Measurements from ENCODE around the gene SMIM12.

- no peak for TF ChIP-seq CTCF (IDR thresholded peaks at IDR 0.05; ENCODE audit: borderline replicate concordance, extremely low read depth, low read length, poor library complexity, severe bottlenecking)
- TF ChIP-seq EZH2 (IDR thresholded peaks at IDR 0.05; ENCODE audit: borderline replicate concordance, low read depth, low read length, severe bottlenecking), result no peak
Observed at GRCh38 chr1:34843392-34844251, 15.9 kb downstream of the SMIM12 start.

All from DND-41 (cell line).